ENCODE data around the gene TMEM259. TPM values are rescaled to one million over a fixed set of nuclear protein-coding genes. Genes with fewer than 3 reads are reported as not detected.

TMEM259 gene
- total and polyA plus RNA-seq, 8 donors, result 59.7 to 536 (median 238) TPM

DNA sequence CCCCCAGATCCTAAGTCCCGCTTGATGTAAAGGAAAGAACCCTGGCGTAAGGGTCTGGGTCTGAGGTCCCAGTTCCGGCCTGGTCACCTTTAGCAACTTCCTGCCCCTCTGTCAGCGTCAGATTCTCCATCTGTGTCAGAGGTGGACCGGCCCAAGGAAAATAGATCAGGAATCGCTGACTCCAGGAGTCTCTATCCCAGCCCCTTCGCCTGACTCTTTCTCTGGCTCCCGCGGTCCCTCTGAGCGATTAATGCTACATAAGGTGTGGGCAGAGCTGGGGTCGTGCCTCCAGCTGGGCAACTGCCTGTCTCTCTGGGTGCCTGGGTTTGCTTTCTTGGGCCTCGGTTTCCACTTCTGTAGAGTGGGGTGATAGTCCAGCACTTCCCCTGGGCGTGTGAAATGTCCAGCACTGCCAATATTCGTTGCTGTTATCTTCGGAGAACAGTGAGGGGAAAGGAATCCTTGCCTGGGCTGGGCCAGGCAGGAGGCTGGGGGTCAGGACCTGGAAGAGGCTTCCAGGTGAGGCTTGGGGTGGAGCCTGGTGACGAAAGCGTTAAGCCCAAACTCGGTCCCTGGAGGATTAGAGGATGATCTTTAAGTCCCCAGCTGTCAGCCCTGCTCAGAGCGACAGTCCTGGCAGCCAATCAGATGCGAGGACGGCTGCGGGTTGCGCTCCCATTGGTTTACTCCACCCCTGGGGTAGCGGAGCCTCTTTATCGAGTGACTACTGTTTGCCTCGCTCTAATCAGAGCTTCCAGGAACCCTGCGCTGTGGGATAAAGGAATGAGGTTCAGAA lies 19.8 kb upstream of the TMEM259 start:
- DNase-seq, result peak; percentile 94 to 96
- Histone ChIP-seq H3K27ac (peak overlapping the region; percentile 23 to 84 (median 74)), H3K36me3 (peaks cover 17 to 36% (median 22%) of the 10 kb centered on the region in 4 donors), H3K4me3 (peak overlapping the region; percentile 53 to 72 (median 58)), H3K4me1 (peaks cover 26 to 73% (median 45%) of the 10 kb centered on the region in 4 donors), H3K27me3 (peaks cover 0 to 18% (median 0%) of the 10 kb centered on the region in 3 donors), H3K9me3 (no peaks in the 10 kb centered on the region)
- intact Hi-C loops (cut with DNase I; ENCODE audit: low total_unique reads), result loop anchor here (10.0 kb wide), 1 partner anchor 54 kb away; the partner anchor contains the start of gene POLR2E
- peak in 1 of 3 donors; percentile 40 for TF ChIP-seq POLR2AphosphoS5 (IDR thresholded peaks at IDR 0.05)
- TF ChIP-seq EP300 (IDR thresholded peaks at IDR 0.05), result no peak
- 1 to 2% (median 1%) methylated on average over 16 to 27 of the region's 27 CpGs for WGBS, 5 donors

DNA sequence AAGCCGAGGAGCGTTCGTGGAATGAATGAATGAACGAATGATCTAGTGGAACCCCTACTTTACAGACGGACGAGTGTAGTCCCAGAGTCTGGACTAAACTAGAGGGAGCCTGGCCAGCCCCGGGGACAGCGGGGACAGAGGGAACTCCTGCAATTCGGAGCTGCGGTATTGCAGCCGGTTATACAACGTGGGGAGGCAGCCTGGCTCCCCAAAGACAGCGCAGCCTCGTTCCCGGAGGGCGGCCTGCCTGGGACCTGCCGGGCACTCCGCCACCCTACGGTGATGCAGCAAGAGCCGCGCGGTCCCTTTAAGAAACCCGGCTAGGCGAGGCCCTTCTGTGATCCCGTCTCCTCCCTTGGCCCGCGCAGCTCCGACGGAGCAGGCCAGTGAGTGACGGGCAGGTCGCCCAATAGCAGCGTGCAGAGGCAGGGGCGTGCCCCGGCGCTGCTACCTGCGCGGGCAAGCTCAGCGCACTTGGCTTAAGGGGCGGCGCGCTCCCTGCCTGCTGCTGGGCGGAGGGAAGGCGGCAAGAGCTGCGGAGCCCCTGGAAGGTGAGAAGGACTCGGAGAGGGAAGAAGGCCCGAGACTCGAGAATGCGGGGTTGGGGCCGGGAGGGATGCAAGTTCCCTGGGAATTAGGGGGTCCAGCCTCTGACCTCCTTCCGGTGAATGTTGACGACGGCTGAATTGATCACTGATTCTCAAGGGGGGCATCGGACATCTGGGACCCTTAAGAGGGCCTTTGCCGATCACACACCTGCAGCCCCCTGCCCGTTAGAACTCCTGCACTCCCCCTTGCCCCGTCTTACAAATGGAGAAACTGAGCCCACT lies 18.9 kb upstream of the TMEM259 start, which contains the start of gene ABCA7:
ABCA7 (plus strand) TSS at position 462 of the 830 bp plus-strand sequence. CDS start 1,255 bp downstream, outside the sequence.
- Histone ChIP-seq H3K9me3 (no peaks in the 10 kb centered on the region), H3K4me1 (peaks cover 26 to 78% (median 45%) of the 10 kb centered on the region in 4 donors), H3K27ac (peak within 1 kb of the TSS; percentile 34 to 84 (median 74)), H3K36me3 (peaks cover 17 to 43% (median 30%) of the 10 kb centered on the region in 4 donors), H3K27me3 (peaks cover 0 to 18% (median 0%) of the 10 kb centered on the region in 3 donors), H3K4me3 (peak within 1 kb of the TSS; percentile 53 to 72 (median 58))
- DNase-seq, result peak; percentile 99 to 100
- TF ChIP-seq, protein P1, sequence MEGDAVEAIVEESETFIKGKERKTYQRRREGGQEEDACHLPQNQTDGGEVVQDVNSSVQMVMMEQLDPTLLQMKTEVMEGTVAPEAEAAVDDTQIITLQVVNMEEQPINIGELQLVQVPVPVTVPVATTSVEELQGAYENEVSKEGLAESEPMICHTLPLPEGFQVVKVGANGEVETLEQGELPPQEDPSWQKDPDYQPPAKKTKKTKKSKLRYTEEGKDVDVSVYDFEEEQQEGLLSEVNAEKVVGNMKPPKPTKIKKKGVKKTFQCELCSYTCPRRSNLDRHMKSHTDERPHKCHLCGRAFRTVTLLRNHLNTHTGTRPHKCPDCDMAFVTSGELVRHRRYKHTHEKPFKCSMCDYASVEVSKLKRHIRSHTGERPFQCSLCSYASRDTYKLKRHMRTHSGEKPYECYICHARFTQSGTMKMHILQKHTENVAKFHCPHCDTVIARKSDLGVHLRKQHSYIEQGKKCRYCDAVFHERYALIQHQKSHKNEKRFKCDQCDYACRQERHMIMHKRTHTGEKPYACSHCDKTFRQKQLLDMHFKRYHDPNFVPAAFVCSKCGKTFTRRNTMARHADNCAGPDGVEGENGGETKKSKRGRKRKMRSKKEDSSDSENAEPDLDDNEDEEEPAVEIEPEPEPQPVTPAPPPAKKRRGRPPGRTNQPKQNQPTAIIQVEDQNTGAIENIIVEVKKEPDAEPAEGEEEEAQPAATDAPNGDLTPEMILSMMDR (IDR thresholded peaks at IDR 0.05), result no peak
- TF ChIP-seq EP300 (IDR thresholded peaks at IDR 0.05) (no peak), POLR2AphosphoS5 (IDR thresholded peaks at IDR 0.05) (peak; percentile 80 to 96 (median 91)), POLR2A (IDR thresholded peaks at IDR 0.05) (peak in 2 of 4 donors; percentile 40 to 61)
- WGBS, 5 donors, result 1 to 3% (median 2%) methylated on average over 33 to 56 of the region's 56 CpGs
- intact Hi-C loops (cut with DNase I; ENCODE audit: low total_unique reads), result loop anchor here (10.0 kb wide), 1 partner anchor 55 kb away; the partner anchor contains the start of gene POLR2E

DNA sequence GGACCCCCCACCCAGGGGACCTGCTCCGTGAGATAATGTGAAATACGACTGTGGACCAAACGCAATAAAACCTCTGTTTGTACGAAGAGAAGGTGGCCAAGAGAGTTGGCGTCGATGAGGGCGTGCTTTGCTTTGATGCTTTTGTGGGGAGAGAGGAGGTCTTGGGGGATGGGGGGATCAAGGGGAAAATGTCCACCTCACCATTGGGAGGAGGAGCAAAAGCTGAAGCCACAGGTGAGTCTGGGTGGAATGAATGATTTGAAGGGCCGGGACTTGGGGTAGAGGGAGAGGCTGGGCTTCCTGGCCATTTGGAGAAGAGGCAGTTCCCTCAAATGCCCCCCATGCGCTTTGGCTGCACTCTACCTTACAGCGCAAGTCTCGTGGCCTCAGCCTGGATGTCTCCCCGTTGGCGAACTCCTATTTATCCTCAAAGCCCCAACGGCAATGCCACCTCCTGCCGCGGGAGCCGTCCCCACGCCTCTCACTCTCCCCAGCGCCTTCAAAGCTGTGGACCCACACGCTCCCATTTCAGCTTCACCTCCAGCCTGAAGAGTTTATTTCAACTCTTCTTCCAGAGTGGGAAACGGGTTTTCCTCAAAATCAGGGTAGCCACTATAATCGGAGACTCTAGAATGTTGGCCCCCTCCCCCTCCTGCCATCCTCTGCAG lies 18.2 kb upstream of the TMEM259 start:
- TF ChIP-seq, protein P1 (IDR thresholded peaks at IDR 0.05), result no peak
- TF ChIP-seq EP300 (IDR thresholded peaks at IDR 0.05), result no peak
- TF ChIP-seq POLR2A (IDR thresholded peaks at IDR 0.05), result no peak
- no peak for TF ChIP-seq POLR2AphosphoS5 (IDR thresholded peaks at IDR 0.05)
- intact Hi-C loops (cut with DNase I; ENCODE audit: low total_unique reads), result no loop called here
- 61 to 67% (median 66%) methylated on average over 22 of the region's 22 CpGs for WGBS, 5 donors
- peak in 1 of 2 donors; percentile 20 for DNase-seq
- Histone ChIP-seq H3K4me3 (peak overlapping the region; percentile 53 to 72 (median 58)), H3K36me3 (peaks cover 17 to 41% (median 30%) of the 10 kb centered on the region in 4 donors), H3K27ac (peak overlapping the region in 4 of 5 donors; percentile 47 to 84 (median 69)), H3K9me3 (no peaks in the 10 kb centered on the region), H3K27me3 (peaks cover 0 to 18% (median 0%) of the 10 kb centered on the region in 3 donors), H3K4me1 (peaks cover 26 to 78% (median 45%) of the 10 kb centered on the region in 4 donors)

DNA sequence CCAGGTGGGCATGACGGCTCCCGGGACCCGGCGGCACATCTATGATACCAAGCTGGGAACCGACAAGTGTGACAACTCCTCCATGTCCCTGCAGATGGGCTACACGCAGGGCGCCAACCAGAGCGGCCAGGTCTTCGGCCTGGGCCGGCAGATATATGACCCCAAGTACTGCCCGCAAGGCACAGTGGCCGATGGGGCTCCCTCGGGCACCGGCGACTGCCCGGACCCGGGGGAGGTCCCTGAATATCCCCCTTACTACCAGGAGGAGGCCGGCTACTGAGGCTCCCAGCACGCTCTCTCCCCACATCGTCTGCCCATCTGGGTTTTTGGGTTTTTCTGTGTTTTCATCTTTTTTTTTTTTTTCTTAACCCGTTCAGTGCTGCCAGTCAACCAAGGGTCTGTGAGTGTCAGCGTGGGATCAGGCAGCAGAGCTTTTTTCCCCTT lies 16.7 kb upstream of the TMEM259 start:
- H3K27ac ChIP-seq, result peak overlapping the region in 3 of 5 donors; percentile 62 to 84 (median 65)
- intact Hi-C loops (cut with DNase I; ENCODE audit: low total_unique reads), result no loop called here
- peak in 1 of 2 donors; percentile 10 for DNase-seq
- H3K9me3 ChIP-seq, result no peaks in the 10 kb centered on the region
- H3K4me3 ChIP-seq, result no peak overlapping the region
- H3K27me3 ChIP-seq, result peaks cover 0 to 15% (median 0%) of the 10 kb centered on the region in 3 donors
- WGBS, 5 donors, result 72 to 80% (median 76%) methylated on average over 22 of the region's 22 CpGs
- TF ChIP-seq, protein P1 (IDR thresholded peaks at IDR 0.05), result no peak
- TF ChIP-seq EP300 (IDR thresholded peaks at IDR 0.05), result no peak
- no peak for TF ChIP-seq POLR2AphosphoS5 (IDR thresholded peaks at IDR 0.05)
- no peak for TF ChIP-seq POLR2A (IDR thresholded peaks at IDR 0.05)
- H3K36me3 ChIP-seq, result peaks cover 26 to 44% (median 38%) of the 10 kb centered on the region in 4 donors
- H3K4me1 ChIP-seq, result peaks cover 26 to 73% (median 40%) of the 10 kb centered on the region in 4 donors
